Measurements from ENCODE around the gene SLC1A7. TPM values are rescaled to one million over a fixed set of nuclear protein-coding genes. Genes with fewer than 3 reads are reported as not detected.

SLC1A7 gene
- polyA plus RNA-seq, 1 donor (not counting 4 experiments of a cell fraction or from before 2014, with no cell fraction given), result not detected

DNA sequence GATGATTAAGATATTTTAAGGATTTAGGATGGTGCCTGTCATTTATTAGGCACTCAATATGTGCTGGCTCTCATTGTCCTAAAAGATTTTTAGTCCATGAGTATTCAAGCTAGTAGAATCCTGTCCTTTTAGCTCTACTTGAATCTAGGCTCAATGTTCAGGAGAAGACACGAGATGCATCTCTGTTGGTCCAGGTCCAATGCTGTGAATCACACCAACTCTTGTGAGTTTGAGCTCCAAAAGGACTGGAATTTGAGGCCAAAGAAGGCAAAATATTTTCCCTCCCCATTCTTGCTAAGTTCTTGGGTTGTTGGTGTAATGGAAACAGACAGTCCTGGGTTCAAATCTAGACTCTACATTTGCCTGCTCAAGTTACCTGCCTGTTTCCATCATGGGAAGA is 81.9 kb downstream of the SLC1A7 start:
- no peaks in the 10 kb centered on the region for H3K4me1 ChIP-seq (ENCODE audit: control insufficient read depth, extremely low read depth, insufficient read depth, low read length)
- H4K20me1 ChIP-seq (ENCODE audit: control insufficient read depth, extremely low read depth, insufficient read depth, low read length), result no peaks in the 10 kb centered on the region
- no peak overlapping the region for H2AFZ ChIP-seq (ENCODE audit: control insufficient read depth, low read length)
- no peaks in the 10 kb centered on the region for H3K9me3 ChIP-seq (ENCODE audit: control insufficient read depth, low read depth, low read length)
- H3K79me2 ChIP-seq (ENCODE audit: control insufficient read depth, insufficient read depth, low read length), result no peaks in the 10 kb centered on the region
- H3K36me3 ChIP-seq (ENCODE audit: control insufficient read depth in 2 of 2, extremely low read depth in 1 of 2, insufficient read depth in 2 of 2, low read length in 2 of 2), result no peaks in the 10 kb centered on the region
- TF ChIP-seq EZH2 (IDR thresholded peaks at IDR 0.05; ENCODE audit: low read length) (no peak), CTCF (optimal IDR thresholded peaks at IDR 0.05 in 1 of 3, IDR thresholded peaks at IDR 0.05 in 1 of 3, conservative IDR thresholded peaks at IDR 0.05 in 1 of 3; ENCODE audit: extremely low read depth in 1 of 3, insufficient read depth in 2 of 3, low read length in 3 of 3) (no peak)
- H3K27ac ChIP-seq (ENCODE audit: control insufficient read depth, insufficient read depth, low read length), result no peak overlapping the region
- no peak overlapping the region for H3K9ac ChIP-seq (ENCODE audit: control insufficient read depth, extremely low read depth, insufficient read depth, low read length)
- dilution Hi-C loops (cut with MboI; ENCODE audit: extremely low pct_ligation_motif_present, low sequenced_read_pairs), result no loop called here
- no peak overlapping the region for H3K4me3 ChIP-seq (ENCODE audit: control insufficient read depth in 2 of 3, extremely low read depth in 1 of 3, insufficient read depth in 2 of 3, low read depth in 1 of 3, low read length in 3 of 3)
- no peaks in the 10 kb centered on the region for H3K9me1 ChIP-seq (ENCODE audit: control insufficient read depth, extremely low read depth, insufficient read depth, low read length)
- FAIRE-seq, result no peak
- no peak overlapping the region for H3K4me2 ChIP-seq (ENCODE audit: control insufficient read depth, extremely low read depth, insufficient read depth, low read depth, low read length)
- no peak for DNase-seq (ENCODE audit: low read depth, low spot score)
- peaks cover 53% of the 10 kb centered on the region for H3K27me3 ChIP-seq (ENCODE audit: control insufficient read depth, extremely low read depth, insufficient read depth, low read length)

GRCh38 chr1:53057127-53057526 is 85.3 kb downstream of the SLC1A7 start:
- no peak for TF ChIP-seq CTCF (optimal IDR thresholded peaks at IDR 0.05 in 1 of 3, IDR thresholded peaks at IDR 0.05 in 1 of 3, conservative IDR thresholded peaks at IDR 0.05 in 1 of 3; ENCODE audit: extremely low read depth in 1 of 3, insufficient read depth in 2 of 3, low read length in 3 of 3)
- no peak for TF ChIP-seq EZH2 (IDR thresholded peaks at IDR 0.05; ENCODE audit: low read length)
- peaks cover 0 to 3% of the 10 kb centered on the region in 2 experiments for H3K36me3 ChIP-seq (ENCODE audit: control insufficient read depth in 2 of 2, extremely low read depth in 1 of 2, insufficient read depth in 2 of 2, low read length in 2 of 2)
- H3K79me2 ChIP-seq (ENCODE audit: control insufficient read depth, insufficient read depth, low read length), result no peaks in the 10 kb centered on the region
- H3K9me3 ChIP-seq (ENCODE audit: control insufficient read depth, low read depth, low read length), result no peaks in the 10 kb centered on the region
- no peak overlapping the region for H2AFZ ChIP-seq (ENCODE audit: control insufficient read depth, low read length)
- no peak for DNase-seq (ENCODE audit: low read depth, low spot score)
- H3K4me1 ChIP-seq (ENCODE audit: control insufficient read depth, extremely low read depth, insufficient read depth, low read length), result no peaks in the 10 kb centered on the region
- H3K9ac ChIP-seq (ENCODE audit: control insufficient read depth, extremely low read depth, insufficient read depth, low read length), result no peak overlapping the region
- dilution Hi-C loops (cut with MboI; ENCODE audit: extremely low pct_ligation_motif_present, low sequenced_read_pairs), result no loop called here
- H3K27ac ChIP-seq (ENCODE audit: control insufficient read depth, insufficient read depth, low read length), result no peak overlapping the region
- no peak for FAIRE-seq
- no peaks in the 10 kb centered on the region for H4K20me1 ChIP-seq (ENCODE audit: control insufficient read depth, extremely low read depth, insufficient read depth, low read length)
- no peak overlapping the region for H3K4me3 ChIP-seq (ENCODE audit: control insufficient read depth in 2 of 3, extremely low read depth in 1 of 3, insufficient read depth in 2 of 3, low read depth in 1 of 3, low read length in 3 of 3)
- H3K9me1 ChIP-seq (ENCODE audit: control insufficient read depth, extremely low read depth, insufficient read depth, low read length), result no peaks in the 10 kb centered on the region
- H3K4me2 ChIP-seq (ENCODE audit: control insufficient read depth, extremely low read depth, insufficient read depth, low read depth, low read length), result no peak overlapping the region
- peaks cover 24% of the 10 kb centered on the region for H3K27me3 ChIP-seq (ENCODE audit: control insufficient read depth, extremely low read depth, insufficient read depth, low read length)

Data from keratinocyte (primary cell).